GM12878 (cell line): ENCODE results near the gene PRCD. TPM values are rescaled to one million over a fixed set of nuclear protein-coding genes. Genes with fewer than 3 reads are reported as not detected.

Experiments used
- ATAC-seq: fragments of 200-7000 bp; cut with Tn5 transposase; 3 replicates; pipeline ENCODE4 v1.9.1; 2020; ENCODE audit warnings: mild to moderate bottlenecking, moderate library complexity
- BruUV-seq: library from RNA; stranded (reverse); fragments of 400-500 nt; replicated peaks from 2 replicates; lab custom pipeline; 2021; lab: Mats Ljungman, UMichigan
- CTCF ChIA-PET: fragments of 300-600 bp; sonication (Branson Sonifier 250); formaldehyde crosslinking; extraction: SDS; loops from one replicate; lab custom pipeline; 2021; ENCODE audit warnings: inconsistent platforms; lab: Yijun Ruan, JAX
- POLR2A ChIA-PET: fragments of 350-600 bp; formaldehyde crosslinking; extraction: SDS; loops from one replicate; lab custom pipeline; 2021; ENCODE audit warnings: inconsistent platforms; lab: Charles Lee
- RAD21 ChIA-PET: fragments of 300-600 bp; sonication (Branson Sonifier 250); formaldehyde crosslinking; loops from one replicate; lab custom pipeline; 2023; ENCODE audit warnings: antibody characterized with exemption; ENCODE audit not compliant: unreplicated experiment; lab: Charles Lee
- SMC1A ChIA-PET: fragments of 300-600 bp; sonication (Branson Sonifier 250); formaldehyde crosslinking; loops from one replicate; lab custom pipeline; 2023; ENCODE audit not compliant: unreplicated experiment, uncharacterized antibody; lab: Charles Lee
- DNase-seq: peaks from one replicate; pipeline ENCODE4 v3.0.0-alpha.2; 2011; ENCODE audit warnings: low read depth, low spot score
- FAIRE-seq: peaks from 3 replicates; lab custom pipeline; 2011; peaks lifted over from hg19 to GRCh38; lab: Jason Lieb, UNC
- H2AFZ ChIP-seq: 2 replicates; pipeline ENCODE4 v1.6.0; 2011; ENCODE audit warnings: low read depth, low read length, control low read depth; ENCODE audit not compliant: control insufficient read depth
- H3K27ac ChIP-seq: 2 replicates; pipeline ENCODE4 v1.5.1; 2011; ENCODE audit warnings: control low read depth; ENCODE audit not compliant: control insufficient read depth, insufficient read depth
- H3K27me3 ChIP-seq, 2 experiments: replicated peaks in 1 of 2; 2 replicates each; pipeline versions ENCODE4 v1.6.0 to v1.6.1; 2011; ENCODE audit warnings: low read length in 1 of 2; ENCODE audit not compliant: control insufficient read depth in 2 of 2, insufficient read depth in 2 of 2
- H3K36me3 ChIP-seq, 2 experiments: 2 replicates each; pipeline ENCODE4 v1.5.1; 2011; ENCODE audit warnings: low read length in 1 of 2; ENCODE audit not compliant: control insufficient read depth in 2 of 2, insufficient read depth in 2 of 2
- H3K4me1 ChIP-seq: 2 replicates; pipeline ENCODE4 v1.6.1; 2011; ENCODE audit warnings: mild to moderate bottlenecking, low read length, moderate library complexity, mixed read lengths; ENCODE audit not compliant: control insufficient read depth, insufficient read depth
- H3K4me2 ChIP-seq: 2 replicates; pipeline ENCODE4 v1.6.0; 2011; ENCODE audit warnings: control low read depth; ENCODE audit not compliant: control insufficient read depth, insufficient read depth
- H3K4me3 ChIP-seq: fragments of 200-600 bp; sonication (generic); 2 replicates; pipeline ENCODE4 v1.5.1; 2016
- H3K79me2 ChIP-seq: 2 replicates; pipeline ENCODE4 v1.6.0; 2011; ENCODE audit warnings: low read length; ENCODE audit not compliant: control insufficient read depth, insufficient read depth
- H3K9ac ChIP-seq: 2 replicates; pipeline ENCODE4 v1.8.0; 2011; ENCODE audit warnings: low read length, control low read depth, mixed read lengths; ENCODE audit not compliant: control insufficient read depth, insufficient read depth
- H3K9me3 ChIP-seq: replicated peaks from 3 replicates; pipeline ENCODE4 v1.5.1; 2011; ENCODE audit warnings: mild to moderate bottlenecking, low read length; ENCODE audit not compliant: control insufficient read depth, insufficient read depth
- H4K20me1 ChIP-seq: 2 replicates; pipeline ENCODE4 v1.6.0; 2011; ENCODE audit not compliant: control insufficient read depth, insufficient read depth
- CEBPB ChIP-seq, 2 experiments: fragments of 150-350 bp in 1 of 2; IDR thresholded peaks; 2 replicates each; pipeline ENCODE4 v1.6.1; 2012 to 2014; ENCODE audit warnings: low read depth in 2 of 2, low read length in 2 of 2, borderline replicate concordance in 1 of 2, inconsistent platforms in 1 of 2
- GATAD2B ChIP-seq: fragments of 450-650 bp; conservative IDR thresholded peaks from 2 replicates; pipeline ENCODE4 v1.6.1; 2017; ENCODE audit warnings: low read depth, mild to moderate bottlenecking, moderate library complexity
- IKZF1 ChIP-seq: fragments of 450-650 bp; conservative IDR thresholded peaks from 2 replicates; pipeline ENCODE4 v1.6.1; 2017; ENCODE audit warnings: antibody characterized with exemption, mild to moderate bottlenecking
- NR2C2 ChIP-seq: IDR thresholded peaks from 2 replicates; pipeline ENCODE4 v1.6.1; 2011; ENCODE audit warnings: borderline replicate concordance, low read depth; ENCODE audit not compliant: control insufficient read depth, insufficient read length
- PAX8 ChIP-seq: fragments of 450-650 bp; IDR thresholded peaks from 2 replicates; pipeline ENCODE4 v1.6.1; 2017; ENCODE audit warnings: mild to moderate bottlenecking, moderate library complexity
- REST ChIP-seq: IDR thresholded peaks from 2 replicates; pipeline ENCODE4 v1.6.1; 2012; ENCODE audit warnings: mild to moderate bottlenecking, low read depth, low read length
- SIX5 ChIP-seq: IDR thresholded peaks from 2 replicates; pipeline ENCODE4 v1.6.1; 2011; ENCODE audit warnings: mild to moderate bottlenecking, low read depth, low read length, moderate library complexity; ENCODE audit not compliant: severe bottlenecking
- SMC3 ChIP-seq: IDR thresholded peaks from 2 replicates; pipeline ENCODE4 v1.6.1; 2011; ENCODE audit warnings: low read length, improper control_type of control experiment, borderline replicate concordance
- SPI1 ChIP-seq: IDR thresholded peaks from 2 replicates; pipeline ENCODE4 v1.6.1; 2011; ENCODE audit warnings: low read depth, mild to moderate bottlenecking, low read length, moderate library complexity, borderline replicate concordance; ENCODE audit not compliant: insufficient read depth
- WGBS: methylation state at CpG from one replicate; pipeline ENCODE4 v1.1.6; 2016; ENCODE audit warnings: low lambda C conversion rate; ENCODE audit not compliant: insufficient replicate concordance, insufficient coverage; ENCODE audit errors: missing lambda C conversion rate; 5-methylcytosine and 5-hydroxymethylcytosine counted together
- in situ Hi-C: fragments of 300-500 bp; cut with MboI; formaldehyde crosslinking; loops from 9 replicates; pipeline ENCODE4 v1.14.3; 2018; ENCODE audit warnings: mixed read lengths
- intact Hi-C: fragments of 100-400 bp; cut with micrococcal nuclease; formaldehyde crosslinking; loops from one replicate; pipeline ENCODE4 v1.14.2; 2022; ENCODE audit not compliant: unreplicated experiment
- polyA plus RNA-seq, 11 experiments: library from polyadenylated mRNA; depleted of rRNA in 4 of 11; unstranded in 6 of 11; stranded (reverse) in 5 of 11; fragments of >200 nt; fragmentation: Nextera tagmentation in 4 of 11; fragmentation: Illumina TruSeq in 1 of 11; extraction: Ambion mirVana in 4 of 11; extraction: Trizol in 1 of 11; gene quantifications; 1 replicate in 1 of 11; 2 replicates in 10 of 11; pipeline versions ENCODE4 v1.2.1 to v1.2.3, GENCODE V29; 2011 to 2016; ENCODE audit warnings: inconsistent platforms in 2 of 11, missing spikeins in 2 of 11, low read depth in 1 of 11
- total RNA-seq, 4 experiments: library from RNA; depleted of rRNA in 3 of 4; stranded (reverse); fragments of >200 nt in 3 of 4; fragmentation: Illumina TruSeq in 1 of 4; extraction: Trizol in 1 of 4; gene quantifications; 2 replicates each; pipeline versions ENCODE4 v1.2.1 to v1.2.3, GENCODE V29; 2013 to 2021
- TF ChIP-seq, protein P1 (sequence below): fragments of 450-650 bp; formaldehyde crosslinking; IDR thresholded peaks from 2 replicates; pipeline ENCODE4 v1.4.0; 2022; ENCODE audit warnings: mild to moderate bottlenecking, moderate library complexity
- TF ChIP-seq, protein P2 (sequence below): fragments of 450-650 bp; IDR thresholded peaks from 2 replicates; pipeline ENCODE4 v1.6.1; 2017; ENCODE audit warnings: low read depth, mild to moderate bottlenecking, moderate library complexity

PRCD gene
- total and polyA plus RNA-seq, 10 of the 15 experiments (the other 5 are each of a cell fraction or from before 2014, with no cell fraction given): 0.18 to 0.95 (median 0.34) TPM; not detected in 4

DNA sequence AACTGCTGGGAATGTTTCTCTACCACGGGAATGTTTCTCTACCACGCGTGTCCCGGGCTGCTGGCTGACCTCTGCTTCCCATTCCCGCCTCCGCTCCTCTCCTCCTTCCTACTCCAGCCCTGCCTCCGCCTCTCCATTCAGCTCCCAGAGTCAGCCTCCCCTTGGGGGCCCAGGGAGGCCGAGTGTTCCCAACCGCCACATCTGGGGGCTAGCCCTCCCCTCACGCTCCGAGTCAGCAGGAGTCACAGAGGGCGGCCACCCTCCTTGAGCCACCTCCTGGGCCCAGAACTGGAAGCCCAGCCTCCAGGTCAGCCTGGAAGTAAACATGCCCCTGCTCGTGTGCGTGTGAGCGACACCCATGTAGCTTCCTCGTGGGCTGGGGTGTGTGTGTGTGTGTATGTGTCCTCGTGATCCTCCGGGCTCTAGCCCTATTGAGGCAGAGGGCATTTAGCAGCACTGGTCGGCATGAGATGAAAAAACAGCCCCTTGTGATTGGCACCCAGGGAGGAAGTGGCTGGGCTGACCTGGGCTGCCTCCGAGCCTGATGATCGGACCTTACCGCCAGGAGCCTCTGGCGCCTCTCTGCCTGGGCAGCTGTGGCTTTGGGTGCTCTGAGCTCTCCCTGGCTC, 9.6 kb upstream of the PRCD start:
- Histone ChIP-seq H3K9me3 (no peaks in the 10 kb centered on the region), H3K9ac (no peak overlapping the region), H3K4me2 (no peak overlapping the region), H3K79me2 (no peaks in the 10 kb centered on the region), H3K4me1 (peaks cover 12% of the 10 kb centered on the region), H3K27ac (no peak overlapping the region), H3K27me3 (no peaks in the 10 kb centered on the region), H3K36me3 (no peaks in the 10 kb centered on the region), H4K20me1 (no peaks in the 10 kb centered on the region), H2AFZ (no peak overlapping the region), H3K4me3 (no peak overlapping the region)
- WGBS: 84% methylated on average over 23 of the region's 23 CpGs
- CTCF ChIA-PET: interaction anchor here (0.8 to 4.0 kb wide), 2 partner anchors 16 to 33 kb away, joined by 3 to 35 read pairs; no protein-coding TSS in a partner anchor
- ATAC-seq: no peak
- intact Hi-C loops: no loop called here
- DNase-seq: no peak
- RAD21 ChIA-PET: no interaction called here
- in situ Hi-C loops: no loop called here
- no TSS peak for BruUV-seq
- POLR2A ChIA-PET: no interaction called here
- SMC1A ChIA-PET: no interaction called here
- FAIRE-seq: no peak
- TF ChIP-seq PAX8 (no peak), SPI1 (no peak), GATAD2B (no peak), IKZF1 (no peak), REST (no peak), CEBPB (IDR thresholded peaks at IDR 0.05; ENCODE audit: borderline replicate concordance in 1 of 2, low read depth in 2 of 2, low read length in 2 of 2) (no peak), SMC3 (no peak), SIX5 (no peak), NR2C2 (no peak)
- TF ChIP-seq, protein P1, sequence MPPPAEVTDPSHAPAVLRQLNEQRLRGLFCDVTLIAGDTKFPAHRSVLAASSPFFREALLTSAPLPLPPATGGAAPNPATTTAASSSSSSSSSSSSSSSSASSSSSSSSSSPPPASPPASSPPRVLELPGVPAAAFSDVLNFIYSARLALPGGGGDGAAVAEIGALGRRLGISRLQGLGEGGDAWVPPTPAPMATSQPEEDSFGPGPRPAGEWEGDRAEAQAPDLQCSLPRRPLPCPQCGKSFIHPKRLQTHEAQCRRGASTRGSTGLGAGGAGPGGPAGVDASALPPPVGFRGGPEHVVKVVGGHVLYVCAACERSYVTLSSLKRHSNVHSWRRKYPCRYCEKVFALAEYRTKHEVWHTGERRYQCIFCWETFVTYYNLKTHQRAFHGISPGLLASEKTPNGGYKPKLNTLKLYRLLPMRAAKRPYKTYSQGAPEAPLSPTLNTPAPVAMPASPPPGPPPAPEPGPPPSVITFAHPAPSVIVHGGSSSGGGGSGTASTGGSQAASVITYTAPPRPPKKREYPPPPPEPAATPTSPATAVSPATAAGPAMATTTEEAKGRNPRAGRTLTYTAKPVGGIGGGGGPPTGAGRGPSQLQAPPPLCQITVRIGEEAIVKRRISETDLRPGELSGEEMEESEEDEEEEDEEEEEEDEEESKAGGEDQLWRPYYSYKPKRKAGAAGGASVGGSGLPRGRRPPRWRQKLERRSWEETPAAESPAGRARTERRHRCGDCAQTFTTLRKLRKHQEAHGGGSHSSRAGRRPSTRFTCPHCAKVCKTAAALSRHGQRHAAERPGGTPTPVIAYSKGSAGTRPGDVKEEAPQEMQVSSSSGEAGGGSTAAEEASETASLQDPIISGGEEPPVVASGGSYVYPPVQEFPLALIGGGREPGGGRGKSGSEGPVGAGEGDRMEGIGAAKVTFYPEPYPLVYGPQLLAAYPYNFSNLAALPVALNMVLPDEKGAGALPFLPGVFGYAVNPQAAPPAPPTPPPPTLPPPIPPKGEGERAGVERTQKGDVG: no peak
- TF ChIP-seq, protein P2, sequence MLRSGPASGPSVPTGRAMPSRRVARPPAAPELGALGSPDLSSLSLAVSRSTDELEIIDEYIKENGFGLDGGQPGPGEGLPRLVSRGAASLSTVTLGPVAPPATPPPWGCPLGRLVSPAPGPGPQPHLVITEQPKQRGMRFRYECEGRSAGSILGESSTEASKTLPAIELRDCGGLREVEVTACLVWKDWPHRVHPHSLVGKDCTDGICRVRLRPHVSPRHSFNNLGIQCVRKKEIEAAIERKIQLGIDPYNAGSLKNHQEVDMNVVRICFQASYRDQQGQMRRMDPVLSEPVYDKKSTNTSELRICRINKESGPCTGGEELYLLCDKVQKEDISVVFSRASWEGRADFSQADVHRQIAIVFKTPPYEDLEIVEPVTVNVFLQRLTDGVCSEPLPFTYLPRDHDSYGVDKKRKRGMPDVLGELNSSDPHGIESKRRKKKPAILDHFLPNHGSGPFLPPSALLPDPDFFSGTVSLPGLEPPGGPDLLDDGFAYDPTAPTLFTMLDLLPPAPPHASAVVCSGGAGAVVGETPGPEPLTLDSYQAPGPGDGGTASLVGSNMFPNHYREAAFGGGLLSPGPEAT: no peak
